ACHN (cell line): ENCODE results near the gene TEN1.
"Not testable (repeated sequence)": the region's sequence is repeated elsewhere in the genome, so short reads cannot be mapped to it uniquely, and the experiment has no call there.

Experiments used
- DNase-seq: peaks from one replicate; pipeline ENCODE4 v3.0.0-alpha.2; 2015
- in situ Hi-C: cut with HindIII; loops from 2 replicates; pipeline ENCODE4 v1.10.0; 2017; ENCODE audit warnings: low sequenced_read_pairs, low pct_ligation_motif_present, low pct_unique_long_range_greater_than_20kb

Gene TEN1

GRCh38 chr17:76044475-76045007, 65.5 kb downstream of the TEN1 start:
- DNase-seq, in situ Hi-C loops: not testable (repeated sequence)

GRCh38 chr17:76046064-76046463, 67.0 kb downstream of the TEN1 start:
- no peak for DNase-seq
- in situ Hi-C loops = no loop called here

GRCh38 chr17:76048025-76048605, 69.1 kb downstream of the TEN1 start:
- in situ Hi-C loops = no loop called here
- DNase-seq = no peak

GRCh38 chr17:76048711-76049110, 69.7 kb downstream of the TEN1 start:
- DNase-seq = no peak
- in situ Hi-C loops = no loop called here

- no peak for DNase-seq
- in situ Hi-C loops = no loop called here
These were observed 70.2 kb downstream of the TEN1 start for GRCh38 chr17:76049239-76049638.

GRCh38 chr17:76049836-76050537, 70.9 kb downstream of the TEN1 start:
- DNase-seq = no peak
- in situ Hi-C loops = no loop called here
